Ishikawa (cell line): ENCODE data around the gene STK32C.

Source experiments
- CEBPB ChIP-seq: IDR thresholded peaks from 2 replicates; pipeline ENCODE4 v1.6.1; 2012
- CREB1 ChIP-seq: IDR thresholded peaks from 2 replicates; pipeline ENCODE4 v1.6.1; 2012; ENCODE audit warnings: low read depth
- EGR1 ChIP-seq: IDR thresholded peaks from 2 replicates; pipeline ENCODE4 v1.6.1; 2012
- EP300 ChIP-seq: IDR thresholded peaks from 2 replicates; pipeline ENCODE4 v1.6.1; 2012; ENCODE audit warnings: borderline replicate concordance
- FOXM1 ChIP-seq: IDR thresholded peaks from 2 replicates; pipeline ENCODE4 v1.6.1; 2012; ENCODE audit warnings: low read depth, borderline replicate concordance
- MAX ChIP-seq: IDR thresholded peaks from 2 replicates; pipeline ENCODE4 v1.6.1; 2012
- NFIC ChIP-seq: IDR thresholded peaks from 2 replicates; pipeline ENCODE4 v1.6.1; 2012
- RAD21 ChIP-seq: IDR thresholded peaks from 2 replicates; pipeline ENCODE4 v1.6.1; 2012; ENCODE audit warnings: low read depth
- REST ChIP-seq: IDR thresholded peaks from 2 replicates; pipeline ENCODE4 v1.6.1; 2012; ENCODE audit warnings: low read depth, mild to moderate bottlenecking
- TAF1 ChIP-seq: IDR thresholded peaks from 2 replicates; pipeline ENCODE4 v1.6.1; 2012; ENCODE audit warnings: low read depth, mild to moderate bottlenecking
- TCF12 ChIP-seq: IDR thresholded peaks from 2 replicates; pipeline ENCODE4 v1.6.1; 2012; ENCODE audit warnings: low read depth
- TEAD4 ChIP-seq: IDR thresholded peaks from 2 replicates; pipeline ENCODE4 v1.6.1; 2012
- USF1 ChIP-seq: IDR thresholded peaks from 2 replicates; pipeline ENCODE4 v1.6.1; 2012
- YY1 ChIP-seq: IDR thresholded peaks from 2 replicates; pipeline ENCODE4 v1.6.1; 2012; ENCODE audit warnings: low read depth
- ZBTB7A ChIP-seq: IDR thresholded peaks from 2 replicates; pipeline ENCODE4 v1.6.1; 2012; ENCODE audit warnings: low read depth

STK32C gene

GRCh38 chr10:132167976-132168375 is 139.8 kb downstream of the STK32C start:
- no peak for TF ChIP-seq RAD21
- TF ChIP-seq TCF12 = no peak
- TF ChIP-seq REST = no peak
- TF ChIP-seq TEAD4 = no peak
- TF ChIP-seq USF1 = no peak
- TF ChIP-seq YY1 = no peak
- TF ChIP-seq FOXM1 = no peak
- TF ChIP-seq EGR1 = no peak
- TF ChIP-seq TAF1 = no peak
- TF ChIP-seq CREB1 = no peak

GRCh38 chr10:132167041-132167674 is 140.6 kb downstream of the STK32C start:
- TF ChIP-seq RAD21 = no peak
- TF ChIP-seq ZBTB7A = no peak
- TF ChIP-seq TCF12 = no peak
- TF ChIP-seq REST = no peak
- no peak for TF ChIP-seq EGR1
- TF ChIP-seq USF1 = no peak
- TF ChIP-seq FOXM1 = no peak
- no peak for TF ChIP-seq NFIC
- no peak for TF ChIP-seq TAF1

- no peak for TF ChIP-seq REST
- no peak for TF ChIP-seq EP300
- no peak for TF ChIP-seq FOXM1
- TF ChIP-seq EGR1 = no peak
These were observed 141.4 kb downstream of the STK32C start for GRCh38 chr10:132166216-132166950.

- no peak for TF ChIP-seq REST
- no peak for TF ChIP-seq NFIC
- no peak for TF ChIP-seq CEBPB
- TF ChIP-seq TAF1 = no peak
- TF ChIP-seq MAX = no peak
- no peak for TF ChIP-seq FOXM1
- no peak for TF ChIP-seq CREB1
- no peak for TF ChIP-seq TEAD4
These were observed 142.3 kb downstream of the STK32C start for GRCh38 chr10:132165416-132165980.
